Gastrocnemius medialis (tissue), 4 donors: ENCODE results near the gene TMPRSS9. TPM values are rescaled to one million over a fixed set of nuclear protein-coding genes. Genes with fewer than 3 reads are reported as not detected.

ENCODE experiments used
- ATAC-seq, 2 donors: fragments of 150-250 bp; one replicate each; pipeline ENCODE4 v1.9.1; 2016
- DNase-seq, 2 donors: peaks; one replicate each; pipeline ENCODE4 v3.0.0-alpha.2; 2019
- H3K27ac ChIP-seq, 4 donors: fragments of 200-600 bp; sonication (generic); 1 replicate in 1 of 4; 2 replicates in 3 of 4; pipeline ENCODE4 v1.5.1; 2016 to 2018; ENCODE audit warnings: mild to moderate bottlenecking in 2 of 4, moderate library complexity in 1 of 4
- H3K27me3 ChIP-seq, 3 donors: fragments of 200-600 bp; sonication (generic) in 2 of 3; 1 replicate in 1 of 3; 2 replicates in 2 of 3; pipeline versions ENCODE4 v1.5.1 to v1.6.0; 2016 to 2019; ENCODE audit warnings: mild to moderate bottlenecking in 1 of 3, moderate library complexity in 1 of 3
- H3K36me3 ChIP-seq, 2 donors: fragments of 200-600 bp; sonication (generic) in 1 of 2; one replicate each; pipeline ENCODE4 v1.5.1; 2017 to 2018
- H3K4me1 ChIP-seq, 2 donors: fragments of 200-600 bp; sonication (generic) in 1 of 2; one replicate each; pipeline ENCODE4 v1.5.1; 2016 to 2017; ENCODE audit warnings: mild to moderate bottlenecking in 2 of 2
- H3K4me3 ChIP-seq, 4 donors: fragments of 200-600 bp; sonication (generic) in 3 of 4; 1 replicate in 1 of 4; 2 replicates in 3 of 4; pipeline ENCODE4 v1.5.1; 2016 to 2019; ENCODE audit warnings: mild to moderate bottlenecking in 2 of 4
- H3K9me3 ChIP-seq, 3 donors: fragments of 200-600 bp; sonication (generic) in 2 of 3; 1 replicate in 1 of 3; 2 replicates in 2 of 3; pipeline ENCODE4 v1.5.1; 2016 to 2019
- POLR2A ChIP-seq, 2 donors: fragments of 450-650 bp; IDR thresholded peaks; one replicate each; pipeline ENCODE4 v1.6.1; 2017; ENCODE audit warnings: antibody characterized with exemption in 2 of 2, mild to moderate bottlenecking in 2 of 2, moderate library complexity in 2 of 2
- in situ Hi-C, 4 donors: fragments of 200-750 bp; cut with MboI; loops; one replicate each; pipeline versions ENCODE4 v1.15.0 to v1.8.0; 2017; ENCODE audit warnings: low sequenced_read_pairs in 4 of 4
- intact Hi-C: fragments of 100-400 bp; cut with DNase I; formaldehyde crosslinking; loops from one replicate; pipeline ENCODE4 v1.15.1; 2023; ENCODE audit warnings: low total_unique reads
- total RNA-seq, 4 donors: library from RNA; depleted of rRNA; stranded (reverse); fragments of >200 nt; gene quantifications; one replicate each; pipeline versions ENCODE4 v1.1.0 to v1.2.3, GENCODE V29; 2016
- TF ChIP-seq, protein P1 (sequence below), 5 experiments: fragments of 450-650 bp in 3 of 5; fragments of 200-600 bp in 2 of 5; sonication (generic) in 2 of 5; IDR thresholded peaks in 4 of 5; conservative IDR thresholded peaks in 1 of 5; 1 replicate in 4 of 5; 2 replicates in 1 of 5; pipeline ENCODE4 v1.5.1; 2016 to 2019; ENCODE audit warnings: antibody characterized with exemption in 5 of 5, mild to moderate bottlenecking in 3 of 5, moderate library complexity in 3 of 5

Gene TMPRSS9
- total RNA-seq, 4 donors from 2014 or later: not detected

- ATAC-seq (no peak), DNase-seq (no peak)
- intact Hi-C loops (no loop called here), in situ Hi-C loops (no loop called here)
- TF ChIP-seq, protein P1, sequence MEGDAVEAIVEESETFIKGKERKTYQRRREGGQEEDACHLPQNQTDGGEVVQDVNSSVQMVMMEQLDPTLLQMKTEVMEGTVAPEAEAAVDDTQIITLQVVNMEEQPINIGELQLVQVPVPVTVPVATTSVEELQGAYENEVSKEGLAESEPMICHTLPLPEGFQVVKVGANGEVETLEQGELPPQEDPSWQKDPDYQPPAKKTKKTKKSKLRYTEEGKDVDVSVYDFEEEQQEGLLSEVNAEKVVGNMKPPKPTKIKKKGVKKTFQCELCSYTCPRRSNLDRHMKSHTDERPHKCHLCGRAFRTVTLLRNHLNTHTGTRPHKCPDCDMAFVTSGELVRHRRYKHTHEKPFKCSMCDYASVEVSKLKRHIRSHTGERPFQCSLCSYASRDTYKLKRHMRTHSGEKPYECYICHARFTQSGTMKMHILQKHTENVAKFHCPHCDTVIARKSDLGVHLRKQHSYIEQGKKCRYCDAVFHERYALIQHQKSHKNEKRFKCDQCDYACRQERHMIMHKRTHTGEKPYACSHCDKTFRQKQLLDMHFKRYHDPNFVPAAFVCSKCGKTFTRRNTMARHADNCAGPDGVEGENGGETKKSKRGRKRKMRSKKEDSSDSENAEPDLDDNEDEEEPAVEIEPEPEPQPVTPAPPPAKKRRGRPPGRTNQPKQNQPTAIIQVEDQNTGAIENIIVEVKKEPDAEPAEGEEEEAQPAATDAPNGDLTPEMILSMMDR (IDR thresholded peaks at IDR 0.05 in 4 of 5, conservative IDR thresholded peaks at IDR 0.05 in 1 of 5): no peak
- TF ChIP-seq POLR2A (IDR thresholded peaks at IDR 0.05): no peak
- Histone ChIP-seq H3K36me3 (no peaks in the 10 kb centered on the region), H3K27me3 (peaks cover 33 to 44% (median 43%) of the 10 kb centered on the region in 3 donors), H3K9me3 (no peaks in the 10 kb centered on the region), H3K4me1 (no peaks in the 10 kb centered on the region), H3K4me3 (no peak overlapping the region), H3K27ac (no peak overlapping the region)
Observed at GRCh38 chr19:2360833-2361232, 768 bp downstream of the TMPRSS9 start.

DNA sequence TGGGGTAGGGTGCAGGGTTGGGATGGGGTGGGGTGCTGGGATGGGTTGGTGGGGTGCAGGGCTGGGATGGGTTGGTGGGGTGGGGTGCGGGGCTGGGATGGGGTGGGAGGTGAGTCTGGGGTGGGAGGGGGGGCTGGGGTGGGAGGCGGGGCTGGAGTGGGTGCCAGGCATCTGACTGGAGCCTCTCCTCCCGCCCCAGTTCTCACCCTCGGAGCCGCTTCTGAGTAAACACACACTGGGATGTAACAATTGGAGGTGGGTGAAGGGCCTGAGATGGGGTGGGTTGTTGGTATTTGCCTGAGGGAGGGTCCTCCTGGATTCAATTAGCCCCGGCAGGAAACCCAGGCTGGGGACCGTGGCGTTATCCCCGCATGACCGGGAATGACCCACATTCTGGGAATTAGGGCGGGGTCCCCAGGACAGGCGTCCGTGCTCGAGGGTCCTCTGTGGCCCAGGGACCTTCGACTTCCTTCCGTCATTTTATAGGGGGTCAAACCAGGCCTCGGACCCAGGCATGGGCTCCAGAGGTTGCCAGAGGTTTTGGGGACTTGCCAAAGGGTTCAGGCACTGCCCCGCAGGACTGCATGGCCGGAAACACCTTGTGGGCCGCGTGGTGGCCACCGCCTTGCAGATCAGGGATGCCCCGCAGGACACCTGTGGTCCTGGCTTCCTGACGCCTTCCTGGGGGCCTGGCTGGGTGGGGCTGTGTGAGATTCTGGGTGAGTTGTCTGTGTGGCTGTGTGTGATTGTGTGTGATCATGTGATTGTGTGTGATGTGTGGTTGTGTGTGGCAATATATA, 1.4 kb downstream of the TMPRSS9 start:
- Histone ChIP-seq H3K27ac (no peak overlapping the region), H3K36me3 (no peaks in the 10 kb centered on the region), H3K27me3 (peaks cover 33 to 44% (median 43%) of the 10 kb centered on the region in 3 donors), H3K4me3 (no peak overlapping the region), H3K4me1 (no peaks in the 10 kb centered on the region), H3K9me3 (no peaks in the 10 kb centered on the region)
- intact Hi-C loops: no loop called here
- in situ Hi-C loops: no loop called here
- TF ChIP-seq, protein P1 (IDR thresholded peaks at IDR 0.05 in 4 of 5, conservative IDR thresholded peaks at IDR 0.05 in 1 of 5): no peak
- TF ChIP-seq POLR2A (IDR thresholded peaks at IDR 0.05): no peak
- no peak for DNase-seq
- ATAC-seq: no peak

DNA sequence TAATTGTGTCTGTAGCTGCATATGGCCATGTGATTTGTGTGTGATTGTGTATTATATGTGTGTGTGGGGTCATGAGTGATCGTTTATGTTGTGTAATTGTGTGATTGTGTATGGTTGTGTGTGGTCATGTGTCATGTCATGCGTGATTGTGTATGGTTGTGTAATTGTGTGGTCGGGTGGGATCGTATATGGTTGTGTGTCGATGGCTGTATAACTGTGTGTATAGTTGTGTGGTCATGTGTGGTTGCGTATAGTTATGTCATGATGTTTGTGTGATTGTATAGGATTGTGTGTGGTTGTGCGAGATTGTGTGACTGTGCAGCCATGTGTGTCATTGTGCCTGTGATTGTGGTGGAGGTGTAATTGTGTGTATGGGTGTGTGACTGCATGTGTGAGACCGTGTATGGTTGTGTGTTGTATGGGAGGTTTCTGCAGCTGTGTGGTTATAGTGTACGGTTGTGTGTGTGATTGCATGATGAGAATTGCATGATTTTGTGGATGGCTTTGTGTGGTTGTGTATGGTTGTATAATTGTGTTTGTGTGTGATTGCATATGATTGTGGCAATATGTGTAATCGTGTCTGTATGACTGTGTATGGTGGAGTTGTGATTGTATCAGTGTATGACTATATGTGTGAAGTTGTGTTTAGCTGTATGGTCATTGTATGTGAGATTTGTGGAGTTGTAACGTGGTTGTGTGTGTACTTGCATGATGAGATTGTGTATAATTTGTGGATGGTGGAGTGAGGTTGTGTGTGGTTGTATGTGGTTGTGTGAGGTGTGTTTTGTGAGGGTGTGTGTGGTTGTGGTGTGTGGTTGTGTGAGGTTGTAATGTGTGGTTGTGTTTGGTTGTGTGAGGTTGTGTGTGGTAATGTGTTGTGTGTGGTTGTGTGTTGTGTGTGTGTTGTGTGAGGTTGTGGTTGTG, 2.2 kb downstream of the TMPRSS9 start:
- no peak for DNase-seq
- ATAC-seq: no peak
- Histone ChIP-seq H3K4me1 (no peaks in the 10 kb centered on the region), H3K27ac (no peak overlapping the region), H3K36me3 (no peaks in the 10 kb centered on the region), H3K4me3 (no peak overlapping the region), H3K9me3 (no peaks in the 10 kb centered on the region), H3K27me3 (peaks cover 33 to 44% (median 43%) of the 10 kb centered on the region in 3 donors)
- intact Hi-C loops: no loop called here
- in situ Hi-C loops: no loop called here
- TF ChIP-seq, protein P1 (IDR thresholded peaks at IDR 0.05 in 4 of 5, conservative IDR thresholded peaks at IDR 0.05 in 1 of 5): no peak
- TF ChIP-seq POLR2A (IDR thresholded peaks at IDR 0.05): no peak

GRCh38 chr19:2362970-2363300, 2.9 kb downstream of the TMPRSS9 start:
- in situ Hi-C loops: no loop called here

More at GRCh38 chr19:2362970-2363300, 2.9 kb downstream of the TMPRSS9 start:
- ATAC-seq (no peak), DNase-seq (no peak)
- Histone ChIP-seq H3K27me3 (peaks cover 33 to 44% (median 43%) of the 10 kb centered on the region in 3 donors), H3K36me3 (no peaks in the 10 kb centered on the region), H3K9me3 (no peaks in the 10 kb centered on the region), H3K4me1 (no peaks in the 10 kb centered on the region), H3K27ac (no peak overlapping the region), H3K4me3 (no peak overlapping the region)
- no peak for TF ChIP-seq POLR2A (IDR thresholded peaks at IDR 0.05)
- TF ChIP-seq, protein P1 (IDR thresholded peaks at IDR 0.05 in 4 of 5, conservative IDR thresholded peaks at IDR 0.05 in 1 of 5): no peak
- intact Hi-C loops: no loop called here
